Measurements from ENCODE around the gene SIAH1. TPM values are rescaled to one million over a fixed set of nuclear protein-coding genes. Genes with fewer than 3 reads are reported as not detected.

Gene SIAH1
- total and polyA plus RNA-seq, 8 donors: 10.9 to 77.7 (median 21.4) TPM

- TF ChIP-seq POLR2A (IDR thresholded peaks at IDR 0.05) (no peak), POLR2AphosphoS5 (IDR thresholded peaks at IDR 0.05) (no peak), EP300 (IDR thresholded peaks at IDR 0.05) (no peak), CTCF (IDR thresholded peaks at IDR 0.05) (no peak)
- Histone ChIP-seq H3K9me3 (no peaks in the 10 kb centered on the region), H3K27me3 (no peaks in the 10 kb centered on the region), H3K27ac (no peak overlapping the region), H3K4me1 (peaks cover 2 to 25% (median 12%) of the 10 kb centered on the region in 4 donors), H3K4me3 (no peak overlapping the region), H3K36me3 (peaks cover 0 to 20% (median 17%) of the 10 kb centered on the region in 4 donors)
- DNase-seq: peak in 1 of 2 donors; percentile 25
- intact Hi-C loops (cut with DNase I; ENCODE audit: low total_unique reads): no loop called here
- 75 to 81% (median 78%) methylated on average over 7 of the region's 7 CpGs for WGBS, 5 donors
Observed at GRCh38 chr16:48323783-48324775, 61.1 kb downstream of the SIAH1 start.

GRCh38 chr16:48321317-48322036, 63.7 kb downstream of the SIAH1 start:
- DNase-seq: no peak
- Histone ChIP-seq H3K36me3 (peaks cover 0 to 17% (median 16%) of the 10 kb centered on the region in 4 donors), H3K27me3 (no peaks in the 10 kb centered on the region), H3K27ac (no peak overlapping the region), H3K4me1 (peaks cover 11 to 44% (median 26%) of the 10 kb centered on the region in 4 donors), H3K4me3 (no peak overlapping the region), H3K9me3 (no peaks in the 10 kb centered on the region)
- TF ChIP-seq POLR2A (IDR thresholded peaks at IDR 0.05): no peak
- no peak for TF ChIP-seq CTCF (IDR thresholded peaks at IDR 0.05)
- TF ChIP-seq EP300 (IDR thresholded peaks at IDR 0.05): no peak
- TF ChIP-seq POLR2AphosphoS5 (IDR thresholded peaks at IDR 0.05): no peak
- 67 to 86% (median 83%) methylated on average over 2 of the region's 2 CpGs for WGBS, 5 donors
- intact Hi-C loops (cut with DNase I; ENCODE audit: low total_unique reads): no loop called here

- no peak for TF ChIP-seq CTCF (IDR thresholded peaks at IDR 0.05)
- no peak for TF ChIP-seq EP300 (IDR thresholded peaks at IDR 0.05)
- TF ChIP-seq POLR2AphosphoS5 (IDR thresholded peaks at IDR 0.05): no peak
- TF ChIP-seq POLR2A (IDR thresholded peaks at IDR 0.05): no peak
- DNase-seq: peak in 1 of 2 donors; percentile 60
- H3K9me3 ChIP-seq: peaks cover 0 to 3% (median under 1%) of the 10 kb centered on the region in 4 donors
- peak overlapping the region in 3 of 5 donors; percentile 18 to 47 (median 47) for H3K27ac ChIP-seq
- peaks cover 11 to 38% (median 24%) of the 10 kb centered on the region in 4 donors for H3K4me1 ChIP-seq
- 52 to 78% (median 71%) methylated on average over 4 of the region's 4 CpGs for WGBS, 5 donors
- peaks cover 0 to 25% (median 11%) of the 10 kb centered on the region in 4 donors for H3K36me3 ChIP-seq
- no peaks in the 10 kb centered on the region for H3K27me3 ChIP-seq
- H3K4me3 ChIP-seq: no peak overlapping the region
- intact Hi-C loops (cut with DNase I; ENCODE audit: low total_unique reads): no loop called here
Observed at GRCh38 chr16:48318630-48319029, 66.6 kb downstream of the SIAH1 start.

Data from stomach (tissue), 9 donors.